Psoas muscle (tissue), 8 donors: ENCODE data around the gene SCD5. TPM values are rescaled to one million over a fixed set of nuclear protein-coding genes. Genes with fewer than 3 reads are reported as not detected.

Experiments
- ATAC-seq, 4 donors: fragments of 200-7000 bp; cut with Tn5 transposase; one replicate each; pipeline ENCODE4 v1.9.1; 2020; ENCODE audit warnings: moderate library complexity in 3 of 4, mild to moderate bottlenecking in 2 of 4
- DNase-seq, 2 donors: peaks; one replicate each; pipeline ENCODE4 v3.0.0-alpha.2; 2020
- H3K27ac ChIP-seq: fragments of 200-600 bp; one replicate; pipeline ENCODE4 v1.8.0; 2022
- H3K27me3 ChIP-seq, 3 donors: fragments of 200-600 bp in 1 of 3; one replicate each; pipeline versions ENCODE4 v1.6.1 to v1.8.0; 2013 to 2022; ENCODE audit warnings: low read length in 2 of 3, mild to moderate bottlenecking in 2 of 3, moderate library complexity in 1 of 3; ENCODE audit not compliant: insufficient read depth in 3 of 3
- H3K36me3 ChIP-seq, 2 donors: fragments of 200-600 bp in 1 of 2; one replicate each; pipeline versions ENCODE4 v1.6.1 to v1.8.0; 2013 to 2022; ENCODE audit warnings: low read depth in 1 of 2, mild to moderate bottlenecking in 1 of 2, moderate library complexity in 1 of 2; ENCODE audit not compliant: insufficient read depth in 1 of 2
- H3K4me1 ChIP-seq: fragments of 200-600 bp; one replicate; pipeline ENCODE4 v1.8.0; 2022
- H3K4me3 ChIP-seq: fragments of 200-600 bp; one replicate; pipeline ENCODE4 v1.8.0; 2022; ENCODE audit warnings: mild to moderate bottlenecking
- H3K9me3 ChIP-seq: fragments of 200-600 bp; one replicate; pipeline ENCODE4 v1.8.0; 2022
- WGBS, 3 donors: extraction: QIAGEN DNeasy Blood & Tissue Kit; methylation state at CpG; one replicate each; pipeline versions ENCODE4 v1.1.6 to v1.1.7; 2013; 5-methylcytosine and 5-hydroxymethylcytosine counted together
- intact Hi-C, 2 donors: fragments of 100-400 bp; cut with DNase I; formaldehyde crosslinking; loops; one replicate each; pipeline versions ENCODE4 v1.11.0 to v1.14.2; 2022
- polyA plus RNA-seq, 3 donors: library from polyadenylated mRNA; stranded (reverse); fragments of 200-250 nt; gene quantifications; one replicate each; pipeline ENCODE4 v1.2.3, GENCODE V29; 2013
- total RNA-seq, 4 donors: library from RNA; stranded (reverse); fragmentation: NEBNext Ultra II Directional in 2 of 4; extraction: Animal tissue kit (Norgen Biotek cat#: 25700) in 2 of 4; gene quantifications; one replicate each; pipeline versions ENCODE4 v1.2.1 to v1.2.4, GENCODE V29; 2021 to 2023
- TF ChIP-seq, protein P1 (sequence below): fragments of 200-600 bp; IDR thresholded peaks from one replicate; pipeline ENCODE4 v1.8.0; 2022; ENCODE audit warnings: antibody characterized with exemption
- donor health status: healthy with polysubstance abuse.
- donor health status: DM: no; HTN: no; CAD: no; lungs with moderate emphysema.
- donor health status: Bipolar disorder and iron deficiency.
- donor health status: healthy.
- donor health status: DM: yes; HTN: yes; CAD: no.
- donor health status: DM: no; HTN: no; CAD: no.
- donor health status: DM: no; HTN: no; CAD: no.
- donor health status: DM: yes; HTN: yes; CAD: no.

SCD5 gene
- total and polyA plus RNA-seq, 7 donors, result 0.61 to 1.6 (median 0.74) TPM

DNA sequence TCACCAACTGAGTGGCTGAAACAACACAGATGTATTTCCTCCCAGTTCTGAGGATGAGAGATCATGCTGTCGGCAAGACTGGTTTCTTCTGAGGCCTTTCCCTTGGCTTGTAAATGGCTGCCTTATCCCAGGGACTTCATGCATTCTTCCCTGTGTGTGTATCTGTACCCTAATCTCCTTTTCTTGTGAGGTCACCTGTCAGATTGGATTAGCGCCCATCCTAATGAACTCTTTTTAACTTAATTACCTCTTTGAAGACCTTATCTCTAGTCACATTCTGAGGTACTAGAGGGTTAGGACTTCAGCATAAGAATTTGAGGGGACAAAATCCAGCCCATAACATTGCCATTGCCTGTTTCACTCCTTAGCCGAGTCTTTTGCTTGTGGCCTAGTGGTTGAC lies 177.3 kb downstream of the SCD5 start:
- Histone ChIP-seq H3K27ac (no peak overlapping the region), H3K36me3 (no peaks in the 10 kb centered on the region), H3K4me3 (no peak overlapping the region), H3K4me1 (no peaks in the 10 kb centered on the region), H3K27me3 (no peaks in the 10 kb centered on the region), H3K9me3 (no peaks in the 10 kb centered on the region)
- WGBS, 3 donors, result 89 to 91% (median 90%) methylated on average over 3 of the region's 3 CpGs
- TF ChIP-seq, protein P1, sequence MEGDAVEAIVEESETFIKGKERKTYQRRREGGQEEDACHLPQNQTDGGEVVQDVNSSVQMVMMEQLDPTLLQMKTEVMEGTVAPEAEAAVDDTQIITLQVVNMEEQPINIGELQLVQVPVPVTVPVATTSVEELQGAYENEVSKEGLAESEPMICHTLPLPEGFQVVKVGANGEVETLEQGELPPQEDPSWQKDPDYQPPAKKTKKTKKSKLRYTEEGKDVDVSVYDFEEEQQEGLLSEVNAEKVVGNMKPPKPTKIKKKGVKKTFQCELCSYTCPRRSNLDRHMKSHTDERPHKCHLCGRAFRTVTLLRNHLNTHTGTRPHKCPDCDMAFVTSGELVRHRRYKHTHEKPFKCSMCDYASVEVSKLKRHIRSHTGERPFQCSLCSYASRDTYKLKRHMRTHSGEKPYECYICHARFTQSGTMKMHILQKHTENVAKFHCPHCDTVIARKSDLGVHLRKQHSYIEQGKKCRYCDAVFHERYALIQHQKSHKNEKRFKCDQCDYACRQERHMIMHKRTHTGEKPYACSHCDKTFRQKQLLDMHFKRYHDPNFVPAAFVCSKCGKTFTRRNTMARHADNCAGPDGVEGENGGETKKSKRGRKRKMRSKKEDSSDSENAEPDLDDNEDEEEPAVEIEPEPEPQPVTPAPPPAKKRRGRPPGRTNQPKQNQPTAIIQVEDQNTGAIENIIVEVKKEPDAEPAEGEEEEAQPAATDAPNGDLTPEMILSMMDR, result no peak
- intact Hi-C loops, result no loop called here
- DNase-seq, result no peak
- no peak for ATAC-seq

- H3K27me3 ChIP-seq, result no peaks in the 10 kb centered on the region
- 36 to 38% (median 38%) methylated on average over 6 of the region's 6 CpGs for WGBS, 3 donors
- H3K9me3 ChIP-seq, result no peaks in the 10 kb centered on the region
- intact Hi-C loops, result no loop called here
- DNase-seq, result no peak
- no peak overlapping the region for H3K27ac ChIP-seq
- no peaks in the 10 kb centered on the region for H3K36me3 ChIP-seq
- no peak for ATAC-seq
- no peaks in the 10 kb centered on the region for H3K4me1 ChIP-seq
- H3K4me3 ChIP-seq, result no peak overlapping the region
- TF ChIP-seq, protein P1, result no peak
These were observed 178.4 kb downstream of the SCD5 start for GRCh38 chr4:82620126-82620735.

DNA sequence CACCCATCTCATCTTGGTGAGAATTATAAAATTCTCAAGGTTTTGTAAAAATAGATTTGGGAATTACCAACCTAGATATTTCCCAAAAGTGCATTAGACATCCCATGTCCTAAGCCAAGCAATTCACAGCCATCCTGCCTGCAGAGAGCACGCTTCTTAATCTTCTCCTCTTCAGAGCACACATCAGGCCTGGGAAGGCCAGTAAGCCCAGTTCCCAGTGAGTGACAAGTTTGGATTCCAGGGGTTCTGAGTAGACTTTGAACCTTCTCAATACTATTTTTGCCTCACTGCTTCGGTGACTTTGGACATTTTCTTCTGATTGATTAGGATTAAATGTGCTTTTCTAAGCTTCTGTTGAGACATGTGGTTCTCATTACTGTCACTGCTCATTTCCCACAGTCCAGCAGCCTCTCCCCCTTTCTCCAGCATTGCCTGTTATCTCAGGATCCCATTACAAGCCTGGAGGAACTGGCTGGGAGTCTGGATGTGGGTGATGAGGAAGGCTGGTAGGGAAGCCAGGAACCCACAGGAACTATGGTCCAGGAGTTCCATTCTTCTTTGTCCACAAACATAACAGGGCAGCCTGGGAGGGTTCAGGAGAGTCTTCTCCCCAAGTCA lies 180.4 kb downstream of the SCD5 start:
- ATAC-seq, result no peak
- no peak overlapping the region for H3K4me3 ChIP-seq
- no peaks in the 10 kb centered on the region for H3K4me1 ChIP-seq
- H3K36me3 ChIP-seq, result no peaks in the 10 kb centered on the region
- no peaks in the 10 kb centered on the region for H3K9me3 ChIP-seq
- TF ChIP-seq, protein P1, result no peak
- DNase-seq, result no peak
- H3K27me3 ChIP-seq, result no peaks in the 10 kb centered on the region
- intact Hi-C loops, result no loop called here
- WGBS, 3 donors, result 57 to 58% (median 58%) methylated on average over 2 of the region's 2 CpGs
- no peak overlapping the region for H3K27ac ChIP-seq

DNA sequence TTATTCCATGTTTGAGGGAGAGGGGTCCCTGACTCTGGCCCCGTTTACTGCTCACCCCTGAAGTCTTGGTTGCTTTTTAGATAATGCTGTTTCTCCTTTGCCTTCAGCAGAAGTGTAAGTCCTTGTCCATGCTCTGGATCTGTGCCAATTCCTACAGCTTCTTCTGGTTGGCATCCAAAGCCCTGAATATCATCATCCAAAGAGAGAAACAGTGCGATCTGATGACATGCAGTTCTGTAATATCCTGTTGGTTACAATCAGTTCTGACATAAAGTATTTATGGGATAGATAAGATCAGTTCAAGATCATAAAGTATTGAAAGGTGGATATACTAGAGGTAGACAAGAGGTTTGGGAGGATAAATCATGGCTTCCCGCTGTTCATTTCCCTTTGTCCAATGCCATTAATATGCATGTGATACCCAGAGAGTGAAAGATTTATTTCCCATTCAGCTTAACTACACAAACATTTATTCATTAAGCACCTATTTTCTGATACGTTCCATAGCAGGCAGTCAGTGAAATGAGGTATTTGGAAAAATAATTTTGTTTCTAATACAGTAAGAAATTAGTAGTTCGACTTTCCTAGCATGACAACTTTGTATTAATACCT lies 183.7 kb downstream of the SCD5 start:
- Histone ChIP-seq H3K27ac (no peak overlapping the region), H3K36me3 (no peaks in the 10 kb centered on the region), H3K9me3 (no peaks in the 10 kb centered on the region), H3K4me1 (no peaks in the 10 kb centered on the region), H3K27me3 (no peaks in the 10 kb centered on the region), H3K4me3 (no peak overlapping the region)
- intact Hi-C loops, result no loop called here
- TF ChIP-seq, protein P1, result no peak
- 82 to 88% (median 85%) methylated on average over 5 of the region's 5 CpGs for WGBS, 3 donors
- DNase-seq (no peak), ATAC-seq (no peak)
